Measurements from ENCODE around the gene MAPK9.

DNA sequence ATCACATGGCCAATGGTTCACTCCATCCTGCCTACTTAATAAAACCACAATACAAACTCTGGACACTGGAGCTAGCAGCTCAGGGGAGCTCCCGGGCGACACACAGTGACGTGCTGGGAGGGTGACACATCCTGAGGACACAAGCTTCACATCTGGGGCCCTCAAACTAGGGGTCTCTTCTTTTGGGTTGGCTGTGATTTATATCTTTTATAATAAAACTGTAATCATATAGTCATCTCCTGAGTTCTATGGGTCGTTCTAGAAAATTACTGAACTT is 12.1 kb upstream of the MAPK9 start:
- TF ChIP-seq, protein P1, sequence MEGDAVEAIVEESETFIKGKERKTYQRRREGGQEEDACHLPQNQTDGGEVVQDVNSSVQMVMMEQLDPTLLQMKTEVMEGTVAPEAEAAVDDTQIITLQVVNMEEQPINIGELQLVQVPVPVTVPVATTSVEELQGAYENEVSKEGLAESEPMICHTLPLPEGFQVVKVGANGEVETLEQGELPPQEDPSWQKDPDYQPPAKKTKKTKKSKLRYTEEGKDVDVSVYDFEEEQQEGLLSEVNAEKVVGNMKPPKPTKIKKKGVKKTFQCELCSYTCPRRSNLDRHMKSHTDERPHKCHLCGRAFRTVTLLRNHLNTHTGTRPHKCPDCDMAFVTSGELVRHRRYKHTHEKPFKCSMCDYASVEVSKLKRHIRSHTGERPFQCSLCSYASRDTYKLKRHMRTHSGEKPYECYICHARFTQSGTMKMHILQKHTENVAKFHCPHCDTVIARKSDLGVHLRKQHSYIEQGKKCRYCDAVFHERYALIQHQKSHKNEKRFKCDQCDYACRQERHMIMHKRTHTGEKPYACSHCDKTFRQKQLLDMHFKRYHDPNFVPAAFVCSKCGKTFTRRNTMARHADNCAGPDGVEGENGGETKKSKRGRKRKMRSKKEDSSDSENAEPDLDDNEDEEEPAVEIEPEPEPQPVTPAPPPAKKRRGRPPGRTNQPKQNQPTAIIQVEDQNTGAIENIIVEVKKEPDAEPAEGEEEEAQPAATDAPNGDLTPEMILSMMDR (IDR thresholded peaks at IDR 0.05 in 4 of 5, conservative IDR thresholded peaks at IDR 0.05 in 1 of 5), result no peak
- no peak for TF ChIP-seq POLR2A (IDR thresholded peaks at IDR 0.05)

Measured in gastrocnemius medialis (tissue), 4 donors.